DMS 273 (cell line): Measurements from ENCODE around the gene TRIM43.
"Not testable (repeated sequence)": the region's sequence is repeated elsewhere in the genome, so short reads cannot be mapped to it uniquely, and the experiment has no call there.

Experiments
- DNase-seq: peaks from one replicate; lab custom pipeline; 2025; ENCODE audit not compliant: unreplicated experiment; lab: John Stamatoyannopoulos, UW

The TRIM43 gene

DNA sequence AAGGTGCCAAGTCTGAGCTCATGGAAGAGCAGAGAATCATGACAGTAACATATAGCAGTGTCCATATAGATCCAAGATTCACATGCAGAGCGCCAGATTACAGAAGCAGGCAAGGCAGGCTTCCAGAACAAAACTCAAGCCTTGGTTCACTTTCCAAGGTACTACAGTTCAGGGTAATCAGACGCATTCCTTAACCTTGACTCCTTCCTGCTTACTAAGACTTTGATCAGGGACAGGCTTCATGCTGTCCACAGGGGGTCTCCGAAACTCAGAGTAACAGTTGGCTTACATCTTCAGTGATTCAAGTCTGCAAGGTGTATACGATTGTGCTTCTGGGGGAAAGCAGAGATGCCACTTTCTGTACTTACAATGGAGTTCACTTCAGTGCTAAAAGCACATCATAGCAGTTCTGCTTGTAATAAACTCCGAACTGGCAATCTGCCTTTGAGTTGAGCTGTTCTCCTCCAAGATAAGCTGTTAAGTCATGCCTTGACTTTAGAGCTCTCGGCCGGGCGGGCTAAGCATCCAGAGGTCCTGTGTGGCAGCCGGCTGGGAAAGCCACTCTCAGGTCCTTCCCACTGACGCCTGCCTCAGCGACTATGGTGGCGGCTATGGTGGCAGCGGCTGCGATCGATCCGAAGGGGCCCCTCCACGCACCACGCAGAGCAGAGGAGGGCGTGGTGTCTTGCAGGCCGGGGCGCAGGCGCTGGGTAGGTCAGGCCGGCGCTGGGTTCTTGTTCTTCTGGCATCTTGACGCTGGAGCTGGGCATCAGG, 48.9 kb downstream of the TRIM43 start:
- DNase-seq, result not testable (repeated sequence)

DNA sequence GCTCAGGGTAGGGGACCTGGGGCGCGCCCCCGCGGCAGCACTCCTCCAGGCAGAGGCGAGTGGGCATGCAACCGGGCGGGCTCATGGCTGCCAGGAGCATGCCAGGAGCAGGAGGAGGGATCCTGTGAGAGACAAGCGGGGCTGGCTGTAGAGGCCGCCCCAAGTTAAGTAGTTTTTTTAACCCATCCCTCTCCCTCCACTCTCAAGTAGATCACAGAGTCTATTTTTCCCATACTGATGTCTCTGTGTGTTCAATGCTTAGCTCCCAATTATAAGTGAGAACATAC, 49.4 kb downstream of the TRIM43 start:
- not testable (repeated sequence) for DNase-seq

DNA sequence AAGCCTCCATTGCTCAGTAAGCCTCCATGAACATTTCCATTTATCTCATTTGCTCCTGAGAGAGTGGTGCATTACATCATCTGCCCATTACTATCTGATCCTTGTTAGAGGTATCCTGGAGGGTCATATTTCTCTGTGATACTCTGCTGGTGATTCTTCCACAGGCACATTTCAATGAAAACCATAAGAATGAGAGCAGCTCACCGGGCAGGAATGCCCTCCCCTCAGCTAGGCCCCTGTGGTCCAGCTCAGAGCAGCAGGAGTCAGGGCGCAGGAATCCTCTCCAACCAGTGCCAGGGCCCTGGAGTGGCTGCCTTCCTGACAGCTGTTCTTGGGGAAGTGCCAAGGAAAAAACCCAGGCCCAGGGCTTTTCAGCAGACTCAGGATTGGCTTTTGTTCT, 50.0 kb downstream of the TRIM43 start:
- not testable (repeated sequence) for DNase-seq

DNA sequence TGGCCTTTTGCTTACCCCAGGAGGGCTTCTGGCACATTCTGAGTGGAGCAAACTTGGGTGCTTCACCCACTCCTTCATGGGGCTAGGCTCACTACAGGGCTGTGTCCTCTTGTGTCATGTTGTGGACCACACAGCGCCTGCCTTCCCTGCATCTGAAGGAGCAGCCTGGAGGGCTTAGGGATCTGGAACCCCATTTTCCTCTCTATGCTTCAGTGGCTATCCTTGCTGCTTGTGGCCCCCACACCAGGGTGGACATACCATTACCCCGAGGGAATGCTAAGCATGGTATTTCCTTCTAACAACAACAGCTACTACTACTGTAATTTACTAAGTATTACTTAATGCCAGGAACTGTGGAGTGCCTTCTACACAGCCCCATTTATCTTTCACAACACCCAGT, 50.6 kb downstream of the TRIM43 start:
- not testable (repeated sequence) for DNase-seq

DNA sequence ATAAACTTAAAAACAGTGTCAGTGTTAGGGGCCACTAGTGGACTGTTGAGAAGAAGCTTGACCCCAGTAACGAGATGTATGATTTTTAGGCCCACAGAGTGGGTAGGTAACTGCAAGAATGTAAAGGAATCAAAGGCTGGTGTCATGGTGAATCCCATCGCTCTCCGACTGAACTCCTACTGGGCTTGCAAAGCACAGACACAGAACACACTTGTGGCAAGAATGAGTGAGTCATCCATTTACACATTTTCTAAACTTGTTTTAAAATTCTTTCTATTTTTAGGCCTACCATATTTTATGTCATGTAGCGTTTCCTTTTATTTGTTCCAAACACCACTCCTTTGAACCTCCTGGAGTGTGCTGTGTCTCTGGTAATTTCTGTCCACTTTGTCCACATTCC, 51.1 kb downstream of the TRIM43 start:
- DNase-seq, result not testable (repeated sequence)

DNA sequence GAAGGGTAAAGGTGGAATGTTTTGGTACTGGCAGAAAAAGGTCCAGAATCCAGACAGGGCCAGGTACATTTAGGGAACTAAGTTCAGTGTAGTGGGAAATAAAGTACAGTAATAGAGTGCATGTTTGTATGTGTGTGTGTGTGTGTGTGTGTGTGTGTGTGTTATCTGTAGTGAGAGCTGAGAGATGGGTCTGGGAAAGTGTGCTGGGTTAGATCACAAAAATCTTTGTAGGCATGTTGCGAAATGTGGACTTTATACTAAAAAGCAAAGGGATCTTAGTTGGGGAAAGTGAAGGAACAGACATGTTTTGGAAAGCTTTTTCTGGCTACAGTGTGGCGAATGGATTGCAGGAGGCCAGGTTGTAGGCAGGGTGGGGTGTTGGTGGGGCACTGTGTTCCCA, 53.5 kb downstream of the TRIM43 start:
- not testable (repeated sequence) for DNase-seq

DNA sequence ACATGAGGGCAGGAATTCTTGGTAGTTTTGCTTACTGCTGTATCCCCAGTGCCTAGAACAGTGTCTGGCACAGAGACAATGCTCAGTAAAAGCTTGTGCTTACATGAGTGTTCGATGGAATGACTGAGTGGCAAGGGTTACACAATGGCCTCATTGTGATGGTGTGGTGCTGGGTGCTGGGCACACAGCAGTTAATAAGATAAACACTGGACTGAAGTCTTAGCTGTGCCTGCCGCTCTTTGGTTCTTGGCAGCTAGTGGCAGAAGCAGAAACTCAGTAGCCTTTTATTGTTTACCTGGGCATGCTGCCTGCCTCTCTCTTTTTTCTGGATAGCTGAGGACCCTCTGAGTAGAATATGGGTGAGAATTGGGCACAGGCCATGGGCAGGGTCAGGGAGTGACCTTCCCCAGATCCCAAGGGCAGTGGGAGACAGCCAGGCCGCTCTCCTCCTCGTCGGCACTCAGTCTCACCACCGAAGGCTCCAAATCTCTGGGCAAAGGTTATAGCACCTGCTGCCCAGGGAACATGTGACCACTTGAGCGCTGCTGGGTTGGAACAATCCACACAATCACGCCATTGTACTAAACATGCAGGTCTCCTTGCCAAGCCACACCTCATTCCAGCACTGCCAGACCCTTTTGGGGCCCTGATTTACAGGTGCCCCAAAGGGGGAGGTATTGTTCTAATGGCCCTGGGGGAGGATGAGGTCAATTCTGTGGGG, 54.6 kb downstream of the TRIM43 start:
- DNase-seq, result not testable (repeated sequence)

DNA sequence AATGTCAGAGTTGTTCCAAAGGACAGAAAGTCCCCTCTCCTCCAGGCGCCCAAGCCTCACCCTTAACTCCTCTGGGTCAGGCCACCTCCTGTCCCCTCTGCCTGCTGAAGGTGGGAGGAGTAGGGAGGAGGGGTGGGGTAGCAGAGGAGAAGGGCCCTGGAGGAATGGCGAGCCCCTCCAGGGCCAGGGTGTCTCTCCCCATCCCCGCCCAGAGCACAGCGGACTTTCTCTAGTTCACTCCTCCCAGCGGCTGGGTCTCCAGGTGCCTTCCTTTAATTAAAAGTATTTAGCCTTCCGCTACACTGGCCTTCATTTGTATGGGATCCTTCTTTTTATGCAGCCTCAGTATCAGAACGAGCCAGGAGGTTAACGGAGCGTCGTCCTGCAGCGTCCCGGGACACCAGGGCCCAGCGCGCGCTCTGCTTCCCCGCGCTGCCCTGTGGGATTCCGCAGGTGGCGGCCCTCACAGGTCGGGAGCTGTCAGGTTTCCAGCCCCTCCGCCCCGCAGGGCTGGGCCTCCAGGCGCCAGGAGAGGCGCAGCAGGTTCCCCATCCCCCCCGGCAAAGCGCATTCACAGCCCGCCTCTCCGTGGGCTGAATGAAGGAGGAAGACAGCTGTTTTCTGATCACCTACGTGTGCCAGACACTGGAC, 57.2 kb downstream of the TRIM43 start:
- DNase-seq, result not testable (repeated sequence)
